Epidermal melanocyte (primary cell): ENCODE measurements around the gene MIB1.

Experiments used
- DNase-seq: peaks from one replicate; pipeline ENCODE4 v3.0.0; 2011; ENCODE audit warnings: low spot score; ENCODE audit not compliant: insufficient read length

MIB1 gene

DNA sequence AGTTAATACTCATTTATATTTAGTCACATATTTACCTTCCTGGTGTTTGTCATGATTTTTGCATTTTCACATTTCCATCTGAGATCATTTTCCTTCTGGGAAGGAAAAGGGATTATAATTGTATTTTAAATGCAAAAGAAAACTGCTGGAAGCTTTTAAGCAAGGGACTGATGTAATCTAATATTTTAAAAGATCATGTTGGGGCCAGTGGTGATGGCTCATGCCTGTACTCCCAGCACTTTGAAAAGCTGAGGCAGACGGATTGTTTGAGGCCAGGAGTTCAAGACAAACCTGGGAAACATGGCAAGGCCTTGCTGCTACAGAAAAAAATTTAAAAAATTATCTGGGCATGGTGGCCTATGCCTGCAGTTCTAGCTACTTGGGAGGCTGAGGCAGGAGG is 149.0 kb downstream of the MIB1 start:
- no peak for DNase-seq

DNA sequence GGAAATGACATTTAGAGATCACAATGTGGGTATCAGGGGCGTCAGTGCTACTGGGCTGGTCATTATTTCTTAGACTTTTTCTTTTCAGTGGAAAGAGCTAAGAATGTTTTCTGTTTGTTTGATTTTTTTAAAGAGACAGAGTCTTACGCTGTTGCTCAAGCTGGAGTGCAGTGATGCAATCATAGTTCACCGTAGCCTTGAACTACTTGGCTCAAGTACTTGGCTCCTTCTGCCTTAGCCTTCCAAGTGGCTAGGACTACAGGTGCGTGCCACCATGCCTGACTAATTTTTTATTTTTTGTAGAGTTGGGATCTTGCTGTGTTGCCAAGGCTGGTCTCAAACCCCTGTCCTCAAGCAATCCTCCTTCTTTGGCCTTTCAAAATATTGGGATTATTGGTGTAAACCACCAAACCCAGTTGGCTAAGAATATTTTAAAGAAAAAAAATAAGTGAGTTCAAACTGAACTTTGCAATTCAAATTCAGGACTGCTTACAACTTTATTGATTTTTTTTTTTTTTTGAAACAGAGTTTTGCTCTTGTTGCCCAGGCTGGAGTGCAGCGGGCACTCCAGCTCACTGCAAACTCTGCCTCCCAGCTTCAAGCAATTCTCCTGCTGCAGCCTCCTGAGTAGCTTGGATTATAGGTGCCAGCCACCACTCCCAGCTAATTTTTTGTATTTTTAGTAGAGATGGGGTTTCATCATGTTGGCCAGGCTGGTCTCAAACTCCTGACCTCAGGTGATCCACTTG is 154.2 kb downstream of the MIB1 start:
- no peak for DNase-seq

DNA sequence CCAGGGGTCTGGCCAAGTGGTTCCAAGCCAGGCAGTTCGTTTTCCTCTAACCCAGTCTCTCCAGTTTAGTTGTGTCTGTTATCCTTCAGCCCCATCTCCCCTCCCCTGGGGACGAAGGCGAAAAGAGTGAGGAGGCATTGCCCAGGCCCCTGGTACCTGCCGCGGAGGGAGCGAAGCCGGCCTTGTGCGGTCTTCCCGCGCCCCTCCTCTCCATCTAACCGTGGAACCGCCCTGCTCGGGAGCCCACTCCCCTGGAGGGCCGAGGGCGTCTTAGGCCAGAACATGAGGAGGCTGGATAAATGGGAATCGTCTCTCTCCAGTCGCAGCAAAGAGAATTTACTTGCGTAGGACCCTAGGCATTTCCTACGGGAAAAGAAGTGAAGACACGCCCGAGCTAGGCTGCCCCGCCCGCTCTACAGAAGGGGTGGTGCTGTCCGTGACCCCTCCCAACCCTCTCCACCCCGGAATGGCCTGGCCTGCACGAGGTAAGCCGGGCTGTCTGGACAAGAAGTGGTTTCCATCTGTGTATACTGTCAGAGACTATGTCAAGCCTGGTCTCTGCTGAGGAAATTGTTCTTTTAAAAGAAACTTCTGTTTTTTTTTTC is 156.2 kb downstream of the MIB1 start:
- DNase-seq = no peak

DNA sequence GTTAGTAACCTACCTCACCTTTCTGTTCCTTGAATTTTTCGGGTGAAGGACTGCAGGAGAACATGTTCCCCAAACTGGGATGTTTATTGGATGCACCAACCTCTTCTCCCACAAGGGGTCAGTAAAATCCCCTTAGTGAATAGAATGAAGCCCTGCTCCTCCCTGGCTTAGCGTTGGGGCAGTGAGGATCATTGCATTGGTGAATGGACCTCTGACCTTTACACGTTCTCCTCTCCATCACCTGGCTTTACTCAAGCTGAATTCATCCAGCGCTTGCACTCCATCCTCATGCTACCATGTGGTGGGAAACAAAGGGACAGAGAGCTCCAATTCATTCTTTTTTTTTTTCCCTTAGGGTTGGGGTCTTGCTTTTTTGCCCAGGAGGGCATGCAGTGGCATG is 157.2 kb downstream of the MIB1 start:
- no peak for DNase-seq

DNA sequence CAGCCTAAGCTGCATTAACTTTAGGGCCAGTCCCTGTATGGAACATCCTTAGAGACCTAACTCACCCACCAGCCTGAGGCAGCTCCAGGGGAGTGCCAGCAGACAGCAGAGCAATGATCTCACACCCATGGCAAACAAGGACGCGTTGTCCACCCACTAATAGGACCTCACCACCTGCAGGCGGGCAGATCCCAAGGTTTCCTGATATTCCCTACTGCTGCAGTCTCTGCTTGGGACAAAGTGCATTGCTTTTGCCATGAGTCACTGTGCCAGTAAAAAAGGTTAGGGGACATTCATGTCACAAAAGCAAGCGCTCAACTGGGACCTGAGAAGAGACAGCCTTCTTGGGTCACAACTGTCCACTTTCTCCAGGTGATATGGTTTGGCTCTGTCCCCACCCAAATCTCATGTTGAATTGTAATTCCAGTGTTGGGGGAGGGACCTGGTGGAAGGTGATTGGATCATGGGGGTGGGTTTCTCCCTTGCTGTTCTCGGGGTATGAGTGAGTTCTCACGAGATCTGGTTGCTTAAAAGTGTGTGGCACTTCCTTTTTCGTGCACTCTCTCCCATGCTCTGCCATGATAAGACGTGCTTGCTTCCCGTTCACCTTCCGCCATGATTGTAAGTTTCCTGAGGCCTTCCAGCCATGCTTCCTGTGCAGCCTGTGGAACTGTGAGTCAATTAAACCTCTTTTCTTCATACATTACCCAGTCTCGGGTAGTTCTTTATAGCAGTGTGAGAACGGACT is 160.2 kb downstream of the MIB1 start:
- DNase-seq = no peak

DNA sequence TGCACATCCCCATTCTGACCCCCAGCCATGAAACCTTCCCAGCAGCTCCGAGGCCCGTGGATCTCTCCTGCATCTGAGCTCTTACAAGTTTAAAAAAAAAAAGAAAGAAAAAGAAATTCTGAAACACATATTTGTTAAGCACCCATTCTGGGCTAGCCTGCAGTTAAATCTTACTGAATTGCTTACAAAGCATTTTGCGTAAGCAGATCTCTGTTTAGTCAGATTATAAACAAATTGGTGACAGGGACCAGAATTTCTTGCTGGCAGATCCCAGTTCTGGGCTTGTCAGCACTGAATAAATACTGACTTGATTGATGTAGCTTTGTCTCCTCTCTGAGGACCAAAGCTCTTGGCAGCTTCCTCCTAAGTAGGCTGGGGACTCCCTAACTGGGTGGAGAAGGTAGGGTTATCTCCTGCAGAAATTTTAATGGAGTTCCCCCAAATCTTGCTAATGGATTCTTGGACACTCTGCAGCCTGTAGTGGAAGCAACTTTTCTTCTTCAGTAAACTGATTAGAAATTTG is 160.9 kb downstream of the MIB1 start:
- no peak for DNase-seq

DNA sequence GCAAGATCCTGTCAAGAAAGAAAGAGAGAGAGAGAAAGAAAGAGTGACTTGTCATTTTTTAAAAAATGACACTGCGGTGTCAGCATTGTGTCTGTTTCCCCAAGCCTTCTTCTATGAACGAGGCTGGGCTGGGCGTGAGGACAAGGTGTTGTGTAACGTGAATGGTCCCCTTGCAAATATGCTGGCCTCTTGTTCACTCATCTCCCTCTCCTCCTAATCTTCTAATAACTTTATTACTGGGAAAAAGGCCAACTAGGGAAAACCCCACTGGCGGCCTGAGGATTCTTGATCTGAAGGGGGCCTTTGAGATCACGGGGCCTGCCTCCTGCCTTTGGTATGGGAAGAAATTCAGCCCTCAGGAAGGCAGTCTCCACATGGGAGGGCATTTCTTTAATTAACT is 163.1 kb downstream of the MIB1 start:
- no peak for DNase-seq

DNA sequence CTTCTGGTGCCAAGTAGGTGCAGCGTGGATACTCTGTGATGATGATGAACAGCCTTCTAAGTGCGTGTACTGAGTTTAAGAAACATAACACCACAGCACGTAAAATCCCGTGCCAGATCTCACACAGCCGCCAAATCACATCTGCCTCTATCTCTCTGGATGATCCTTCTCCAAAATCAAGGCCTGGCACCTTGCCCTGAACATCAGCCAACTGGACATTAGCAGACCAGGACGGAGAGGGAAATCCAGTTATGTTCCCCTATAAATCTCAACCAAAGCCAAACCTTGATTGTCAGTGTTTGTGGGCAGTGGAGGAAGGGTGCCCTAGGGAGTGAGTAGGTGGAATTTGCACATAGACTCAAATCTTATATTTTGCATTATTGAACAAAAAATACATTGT is 164.3 kb downstream of the MIB1 start:
- no peak for DNase-seq

DNA sequence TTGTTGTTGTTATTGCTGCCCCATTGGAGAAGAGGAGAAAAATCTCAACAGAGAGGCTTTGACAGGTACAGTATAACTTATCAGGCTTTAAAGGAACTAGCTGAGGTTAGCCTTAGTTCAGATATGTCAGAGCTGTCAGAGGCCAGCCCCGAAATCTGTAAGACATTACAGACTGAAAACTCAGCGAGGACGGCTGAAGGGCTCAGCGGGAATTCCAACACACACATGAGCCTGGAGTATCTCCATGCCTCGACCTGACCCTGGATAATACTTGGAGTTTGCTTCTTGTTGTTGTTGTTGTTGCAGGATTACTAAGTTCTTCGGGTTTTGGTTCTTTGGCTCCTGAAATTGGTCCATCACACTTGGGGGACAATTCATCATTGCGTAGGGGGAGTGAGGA is 166.9 kb downstream of the MIB1 start:
- no peak for DNase-seq

DNA sequence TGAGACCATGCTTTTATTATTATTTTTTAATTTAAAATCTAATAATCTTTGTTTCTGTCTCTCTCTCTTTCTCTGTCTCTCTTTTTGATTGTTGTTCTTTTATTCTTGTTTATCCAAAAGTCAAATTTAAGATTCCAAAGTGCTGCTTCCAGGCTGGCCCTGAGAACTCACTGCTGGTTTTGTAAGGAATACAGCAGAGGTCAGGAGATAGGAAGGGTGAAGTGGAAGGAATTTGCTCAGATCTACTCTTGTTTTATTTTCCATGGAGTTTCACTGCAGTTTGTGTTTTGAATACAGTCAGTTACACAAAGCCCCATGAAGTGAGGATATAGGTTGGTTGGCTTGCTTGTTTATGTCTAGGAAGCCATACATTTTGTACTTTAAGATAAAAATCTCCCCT is 168.1 kb downstream of the MIB1 start:
- no peak for DNase-seq

DNA sequence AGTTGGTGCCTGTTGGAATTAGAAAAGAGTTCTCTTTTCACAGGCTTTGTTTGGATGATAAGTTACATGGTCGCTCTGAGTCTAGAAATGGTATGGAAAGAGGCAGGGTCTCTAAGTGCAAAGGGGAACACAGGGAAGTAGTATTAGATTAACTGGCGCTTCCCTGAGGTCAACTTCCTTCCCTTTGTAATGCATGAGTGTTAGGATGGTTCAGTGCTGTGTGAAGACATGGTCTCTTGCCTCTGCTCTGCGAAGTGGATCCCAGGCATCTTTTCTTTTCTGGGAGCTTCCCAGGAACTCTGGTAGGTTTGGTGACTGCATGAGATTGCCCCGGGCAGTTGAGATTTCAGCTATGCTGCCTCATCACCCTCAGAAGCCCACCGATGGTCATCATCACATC is 170.3 kb downstream of the MIB1 start:
- no peak for DNase-seq

DNA sequence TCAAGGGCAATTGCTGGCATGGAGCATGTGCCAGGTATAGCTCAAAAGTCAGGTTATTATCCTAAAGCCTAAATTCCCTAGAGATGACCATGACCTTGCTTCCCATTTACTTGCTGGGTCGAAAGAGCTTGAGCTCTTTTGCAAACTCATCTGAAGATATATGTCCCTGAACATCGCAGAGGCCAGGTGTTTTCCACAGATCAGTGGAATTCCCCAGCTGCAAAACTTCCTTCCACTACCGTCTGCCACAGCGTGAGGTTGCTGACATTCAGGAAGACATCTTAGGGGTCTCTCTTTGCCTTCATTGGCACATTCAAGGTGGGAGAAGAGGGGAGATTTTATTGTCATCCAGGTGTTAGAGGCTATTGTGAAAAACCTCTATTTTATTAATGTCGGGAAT is 171.0 kb downstream of the MIB1 start:
- no peak for DNase-seq

DNA sequence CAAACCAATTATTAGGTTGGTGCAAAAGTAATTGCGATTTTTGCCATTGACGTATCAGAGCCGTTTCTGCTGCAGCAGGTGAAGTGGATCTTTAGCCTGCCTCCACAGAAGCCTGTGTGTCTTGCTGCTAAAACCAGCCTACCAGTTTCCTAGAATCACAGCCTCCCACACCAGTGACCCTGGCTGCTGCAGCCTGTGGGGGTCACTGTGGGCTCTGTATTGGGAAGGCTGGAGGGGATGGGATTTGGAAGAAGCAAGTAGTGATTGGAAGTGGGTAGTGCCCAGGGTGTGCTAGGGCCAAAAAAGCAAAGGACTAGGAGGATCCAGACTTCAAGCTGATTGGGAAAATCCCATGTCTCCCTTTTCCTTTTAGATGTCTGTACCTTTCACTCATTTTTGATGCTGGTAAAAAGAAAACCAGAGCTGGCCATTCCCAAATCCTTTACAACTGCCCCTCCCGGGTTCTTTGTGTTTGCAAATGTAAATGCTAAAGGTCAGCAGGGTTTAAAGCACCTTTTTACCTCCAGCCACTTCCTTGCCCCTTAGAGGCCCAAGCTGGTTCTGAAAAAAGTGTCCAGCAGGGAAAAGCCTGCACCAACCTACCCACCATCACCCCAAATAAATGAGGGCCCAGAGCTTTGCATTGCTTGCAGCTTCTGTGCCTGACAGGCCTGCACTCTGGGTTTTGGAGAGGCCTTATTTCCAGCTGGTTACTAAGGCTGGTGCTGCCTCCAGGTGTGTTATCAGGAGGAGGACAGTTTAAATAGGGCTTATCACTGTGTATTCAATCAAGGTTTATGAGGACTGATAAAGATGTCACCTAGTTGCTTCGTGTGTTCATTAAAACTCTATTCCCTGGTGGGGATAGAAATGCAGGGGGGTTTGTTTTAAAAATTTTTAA is 172.0 kb downstream of the MIB1 start:
- no peak for DNase-seq

DNA sequence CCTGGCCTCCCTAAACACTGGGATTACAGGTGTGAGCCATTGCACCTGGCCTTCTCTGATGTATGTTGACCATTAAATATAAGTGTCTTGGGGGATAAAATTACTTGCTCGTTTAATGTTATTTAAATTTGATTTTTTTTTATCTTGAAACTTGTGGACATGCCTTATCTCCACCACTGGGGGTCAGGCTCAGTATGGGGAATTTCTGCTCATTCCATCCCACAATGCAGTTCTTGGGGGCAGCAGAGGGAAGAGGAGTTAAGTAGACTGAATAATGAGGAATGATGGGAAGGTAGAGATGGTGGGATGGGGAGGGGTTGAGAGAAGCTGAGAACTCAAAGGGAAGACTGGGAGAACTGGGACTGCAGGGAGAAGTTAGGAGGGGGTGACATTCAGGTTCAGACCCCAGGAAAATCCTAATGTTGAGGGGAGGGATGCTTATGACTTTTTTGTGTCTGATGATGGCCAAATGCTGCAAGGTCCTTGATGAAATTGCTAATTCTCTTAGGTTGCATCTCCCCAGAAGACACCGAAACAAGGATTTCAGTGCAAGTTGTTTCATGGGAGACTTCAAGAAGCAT is 174.2 kb downstream of the MIB1 start:
- DNase-seq = no peak

DNA sequence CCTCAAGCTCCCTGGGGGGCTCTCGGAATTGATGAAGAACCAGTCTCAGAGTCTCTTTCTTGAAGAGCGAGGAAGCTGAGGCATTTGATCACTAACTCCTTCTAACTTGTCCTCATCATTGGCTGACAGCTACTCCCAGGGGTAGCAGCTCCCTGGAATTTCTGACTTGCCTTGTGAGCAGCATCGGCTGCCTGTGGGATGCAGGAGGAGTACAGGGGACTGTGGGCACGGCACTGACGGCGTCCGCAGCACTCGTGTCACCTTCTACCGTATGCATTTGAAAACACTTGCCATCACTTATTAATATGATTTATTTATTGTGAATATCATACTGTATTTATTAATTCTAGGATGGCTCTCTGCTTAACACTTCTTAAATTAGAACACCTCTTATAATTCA is 175.0 kb downstream of the MIB1 start:
- no peak for DNase-seq

DNA sequence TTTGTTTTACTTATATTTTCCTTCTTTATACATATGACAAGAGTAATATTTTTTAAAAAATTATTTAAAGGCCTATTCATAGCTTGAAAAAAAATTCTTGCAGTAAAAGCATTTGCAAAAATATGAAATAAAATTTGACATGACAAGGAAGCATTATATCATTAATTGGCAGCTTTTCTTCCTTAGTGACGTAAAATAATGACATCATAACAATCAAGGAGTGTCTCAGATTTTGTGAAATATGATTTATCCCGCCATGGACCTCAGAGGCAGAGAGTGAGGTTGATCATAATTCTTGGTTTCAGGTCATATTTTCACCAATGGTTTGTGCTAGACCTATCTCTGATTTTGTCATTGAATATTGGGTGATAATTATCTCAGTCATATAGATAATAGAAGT is 176.0 kb downstream of the MIB1 start:
- no peak for DNase-seq

DNA sequence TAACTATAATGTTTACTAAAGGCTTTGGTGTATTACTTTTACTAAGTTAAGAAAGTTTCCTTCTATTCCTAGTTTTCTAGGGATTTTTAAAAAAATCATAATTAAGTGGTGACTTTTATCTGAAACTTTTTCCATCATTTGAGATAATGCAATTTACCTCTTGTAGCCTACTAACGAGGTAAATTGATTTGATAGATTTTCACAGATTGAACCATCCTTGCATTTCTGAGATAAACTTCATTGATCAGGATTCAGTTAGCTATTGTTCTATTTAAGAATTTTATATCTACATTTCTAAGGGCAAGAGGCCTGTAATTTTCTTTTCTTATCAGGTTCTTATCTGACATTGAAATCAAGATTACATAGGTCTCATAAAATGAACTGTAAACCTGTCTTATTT is 178.1 kb downstream of the MIB1 start:
- DNase-seq = no peak
